Ishikawa (cell line): ENCODE data around the gene TAX1BP1.

Experiments
- CEBPB ChIP-seq: IDR thresholded peaks from 2 replicates; pipeline ENCODE4 v1.6.1; 2012
- CREB1 ChIP-seq: IDR thresholded peaks from 2 replicates; pipeline ENCODE4 v1.6.1; 2012; ENCODE audit warnings: low read depth
- EGR1 ChIP-seq: IDR thresholded peaks from 2 replicates; pipeline ENCODE4 v1.6.1; 2012
- EP300 ChIP-seq: IDR thresholded peaks from 2 replicates; pipeline ENCODE4 v1.6.1; 2012; ENCODE audit warnings: borderline replicate concordance
- FOXM1 ChIP-seq: IDR thresholded peaks from 2 replicates; pipeline ENCODE4 v1.6.1; 2012; ENCODE audit warnings: low read depth, borderline replicate concordance
- MAX ChIP-seq: IDR thresholded peaks from 2 replicates; pipeline ENCODE4 v1.6.1; 2012
- NFIC ChIP-seq: IDR thresholded peaks from 2 replicates; pipeline ENCODE4 v1.6.1; 2012
- RAD21 ChIP-seq: IDR thresholded peaks from 2 replicates; pipeline ENCODE4 v1.6.1; 2012; ENCODE audit warnings: low read depth
- REST ChIP-seq: IDR thresholded peaks from 2 replicates; pipeline ENCODE4 v1.6.1; 2012; ENCODE audit warnings: low read depth, mild to moderate bottlenecking
- TAF1 ChIP-seq: IDR thresholded peaks from 2 replicates; pipeline ENCODE4 v1.6.1; 2012; ENCODE audit warnings: low read depth, mild to moderate bottlenecking
- TCF12 ChIP-seq: IDR thresholded peaks from 2 replicates; pipeline ENCODE4 v1.6.1; 2012; ENCODE audit warnings: low read depth
- TEAD4 ChIP-seq: IDR thresholded peaks from 2 replicates; pipeline ENCODE4 v1.6.1; 2012
- USF1 ChIP-seq: IDR thresholded peaks from 2 replicates; pipeline ENCODE4 v1.6.1; 2012
- YY1 ChIP-seq: IDR thresholded peaks from 2 replicates; pipeline ENCODE4 v1.6.1; 2012; ENCODE audit warnings: low read depth
- ZBTB7A ChIP-seq: IDR thresholded peaks from 2 replicates; pipeline ENCODE4 v1.6.1; 2012; ENCODE audit warnings: low read depth

Gene TAX1BP1

GRCh38 chr7:27840760-27841364, 100.9 kb downstream of the TAX1BP1 start:
- no peak for TF ChIP-seq USF1
- no peak for TF ChIP-seq TEAD4
- TF ChIP-seq ZBTB7A = no peak
- no peak for TF ChIP-seq FOXM1
- TF ChIP-seq EGR1 = no peak
- TF ChIP-seq YY1 = no peak
- TF ChIP-seq REST = no peak
- TF ChIP-seq CEBPB = no peak
- TF ChIP-seq TAF1 = no peak
- TF ChIP-seq RAD21 = no peak
- no peak for TF ChIP-seq EP300
- TF ChIP-seq CREB1 = no peak
- no peak for TF ChIP-seq NFIC
- TF ChIP-seq TCF12 = no peak
- no peak for TF ChIP-seq MAX

GRCh38 chr7:27842094-27842692, 102.2 kb downstream of the TAX1BP1 start:
- TF ChIP-seq NFIC (no peak), MAX (no peak), RAD21 (no peak), TAF1 (no peak), CEBPB (no peak), USF1 (no peak), EP300 (no peak), TCF12 (no peak), ZBTB7A (no peak), EGR1 (no peak), YY1 (no peak), CREB1 (no peak), FOXM1 (no peak), TEAD4 (no peak), REST (no peak)

- TF ChIP-seq CEBPB (no peak), YY1 (no peak), RAD21 (no peak), TCF12 (no peak), TEAD4 (no peak), CREB1 (no peak), ZBTB7A (no peak), EGR1 (no peak)
Measured at GRCh38 chr7:27842851-27843250, 102.9 kb downstream of the TAX1BP1 start.

GRCh38 chr7:27843584-27844305, 103.8 kb downstream of the TAX1BP1 start:
- TF ChIP-seq EP300 = no peak
- TF ChIP-seq USF1 = no peak
- no peak for TF ChIP-seq RAD21
- no peak for TF ChIP-seq YY1
- TF ChIP-seq FOXM1 = no peak
- no peak for TF ChIP-seq TCF12
- no peak for TF ChIP-seq CEBPB
- TF ChIP-seq TAF1 = no peak
- no peak for TF ChIP-seq EGR1
- TF ChIP-seq REST = no peak
- no peak for TF ChIP-seq CREB1
- no peak for TF ChIP-seq MAX
- TF ChIP-seq NFIC = no peak
- TF ChIP-seq TEAD4 = no peak
- no peak for TF ChIP-seq ZBTB7A
